ENCODE measurements around the gene EARS2.
"Not testable (repeated sequence)": the region's sequence is repeated elsewhere in the genome, so short reads cannot be mapped to it uniquely, and the experiment has no call there.

The EARS2 gene

DNA sequence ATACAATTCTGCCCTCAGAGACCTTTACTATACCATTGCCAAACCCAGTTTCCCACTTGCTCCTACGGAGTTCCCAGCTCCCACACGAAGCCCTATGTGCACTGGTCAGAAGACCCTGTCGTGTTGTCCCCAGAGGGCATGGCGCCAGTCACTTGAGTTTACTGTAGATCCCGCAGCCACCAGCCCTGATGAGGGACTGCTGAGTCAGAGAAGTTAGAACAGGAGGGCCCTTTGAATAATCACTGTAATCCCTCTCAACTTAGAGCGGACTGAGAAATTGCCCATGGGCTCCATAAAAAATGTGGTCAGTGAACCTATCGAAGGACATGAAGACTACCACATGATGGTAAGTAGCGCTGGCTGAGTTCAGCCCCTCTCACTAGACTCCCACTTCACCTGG is 9.6 kb upstream of the EARS2 start:
- DNase-seq, result no peak

DNA sequence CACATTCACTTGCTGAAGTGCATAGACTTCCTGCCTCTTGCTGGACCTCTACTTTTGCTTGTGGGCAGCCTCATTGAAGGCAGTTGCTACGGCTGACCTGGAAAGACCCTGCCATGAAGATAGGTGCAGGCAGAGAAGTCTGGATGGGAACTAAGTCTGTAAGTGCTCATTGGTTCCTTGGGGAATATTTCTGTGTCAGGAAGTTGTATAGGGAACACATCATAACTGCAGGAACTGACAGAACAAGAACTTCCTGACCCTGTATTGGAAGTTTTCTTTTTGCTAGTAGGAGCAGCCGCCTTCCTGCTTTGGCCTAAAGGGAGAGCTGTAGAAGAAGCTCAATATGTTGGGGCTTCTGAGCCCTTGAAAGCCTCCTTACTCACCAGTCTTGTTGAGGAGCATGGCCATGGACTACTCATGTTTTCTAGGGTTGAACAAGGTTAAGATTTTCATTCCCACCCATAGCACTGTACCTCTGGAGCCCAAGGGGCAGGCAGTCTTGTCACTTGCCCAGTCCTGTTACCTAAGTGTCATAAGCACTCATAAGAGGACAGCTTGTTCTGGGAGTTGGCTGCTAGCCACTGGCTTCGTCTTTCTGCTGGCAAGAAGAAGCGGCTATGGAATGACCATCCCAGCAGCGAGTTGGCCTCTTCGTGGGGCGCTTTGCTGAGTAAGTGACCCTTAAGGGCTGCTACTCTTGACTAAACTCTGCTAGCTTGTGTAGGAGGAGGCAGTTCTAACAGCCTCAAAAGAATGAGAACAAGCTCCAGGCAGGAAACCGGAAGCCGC is 7.6 kb upstream of the EARS2 start:
- no peak for DNase-seq

DNA sequence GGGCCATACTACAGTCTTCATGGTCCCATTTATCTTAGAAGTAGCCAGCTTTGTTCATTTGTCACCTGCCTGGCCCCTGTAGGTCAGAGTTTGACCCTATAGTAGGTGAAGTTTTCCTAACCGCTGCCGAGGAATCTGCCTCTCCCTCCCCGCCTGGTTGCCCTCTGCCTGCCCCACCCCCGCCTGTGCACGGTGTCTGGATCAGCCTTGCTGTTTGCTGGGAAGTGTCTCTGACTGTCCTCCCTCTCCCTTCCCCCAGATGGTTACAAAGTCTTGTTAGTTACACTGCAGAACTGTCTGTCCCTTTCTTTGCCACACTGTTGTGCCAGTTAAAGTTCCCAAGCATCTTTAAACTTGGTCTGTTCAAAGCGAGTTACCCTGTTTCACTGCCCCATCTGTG is 6.0 kb upstream of the EARS2 start:
- no peak for DNase-seq

DNA sequence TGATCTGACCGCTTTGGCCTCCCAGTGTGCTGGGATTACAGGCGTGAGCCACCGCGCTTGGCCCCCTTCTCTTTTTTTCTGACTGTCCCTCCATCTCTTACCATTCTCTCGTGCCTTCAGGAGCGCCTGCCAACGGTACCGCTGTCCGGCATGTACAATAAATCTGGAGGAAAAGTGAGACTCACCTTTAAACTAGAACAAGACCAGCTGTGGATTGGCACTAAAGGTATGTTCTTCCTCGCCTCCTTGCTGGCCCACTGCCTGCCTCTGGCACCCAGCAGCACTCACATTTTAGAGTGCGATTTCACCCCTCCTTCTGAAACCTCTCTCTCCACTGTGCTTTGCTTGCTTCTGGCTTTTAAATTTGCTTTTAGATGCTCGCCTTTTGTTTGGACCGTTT is 5.4 kb upstream of the EARS2 start:
- DNase-seq, result no peak

DNA sequence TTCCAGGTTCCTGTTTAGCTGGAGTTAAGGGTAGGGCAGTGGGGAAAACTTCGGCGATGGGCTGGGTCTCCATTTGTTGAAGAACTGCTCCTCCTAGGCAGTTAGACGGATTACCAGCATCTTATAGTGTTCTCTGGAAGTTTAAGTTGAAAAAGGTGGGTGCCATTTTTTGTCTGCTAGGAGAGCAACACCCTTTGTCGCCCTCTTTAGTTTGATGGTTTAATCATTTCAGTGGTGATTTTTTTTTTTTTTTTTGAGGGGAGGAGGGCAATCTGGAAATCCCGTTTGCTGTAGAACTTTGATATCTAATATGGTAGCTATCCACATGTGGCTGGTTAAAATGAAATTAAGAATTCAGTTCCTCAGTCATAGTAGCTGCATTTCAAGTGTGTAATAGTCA is 4.4 kb upstream of the EARS2 start:
- no peak for DNase-seq

DNA sequence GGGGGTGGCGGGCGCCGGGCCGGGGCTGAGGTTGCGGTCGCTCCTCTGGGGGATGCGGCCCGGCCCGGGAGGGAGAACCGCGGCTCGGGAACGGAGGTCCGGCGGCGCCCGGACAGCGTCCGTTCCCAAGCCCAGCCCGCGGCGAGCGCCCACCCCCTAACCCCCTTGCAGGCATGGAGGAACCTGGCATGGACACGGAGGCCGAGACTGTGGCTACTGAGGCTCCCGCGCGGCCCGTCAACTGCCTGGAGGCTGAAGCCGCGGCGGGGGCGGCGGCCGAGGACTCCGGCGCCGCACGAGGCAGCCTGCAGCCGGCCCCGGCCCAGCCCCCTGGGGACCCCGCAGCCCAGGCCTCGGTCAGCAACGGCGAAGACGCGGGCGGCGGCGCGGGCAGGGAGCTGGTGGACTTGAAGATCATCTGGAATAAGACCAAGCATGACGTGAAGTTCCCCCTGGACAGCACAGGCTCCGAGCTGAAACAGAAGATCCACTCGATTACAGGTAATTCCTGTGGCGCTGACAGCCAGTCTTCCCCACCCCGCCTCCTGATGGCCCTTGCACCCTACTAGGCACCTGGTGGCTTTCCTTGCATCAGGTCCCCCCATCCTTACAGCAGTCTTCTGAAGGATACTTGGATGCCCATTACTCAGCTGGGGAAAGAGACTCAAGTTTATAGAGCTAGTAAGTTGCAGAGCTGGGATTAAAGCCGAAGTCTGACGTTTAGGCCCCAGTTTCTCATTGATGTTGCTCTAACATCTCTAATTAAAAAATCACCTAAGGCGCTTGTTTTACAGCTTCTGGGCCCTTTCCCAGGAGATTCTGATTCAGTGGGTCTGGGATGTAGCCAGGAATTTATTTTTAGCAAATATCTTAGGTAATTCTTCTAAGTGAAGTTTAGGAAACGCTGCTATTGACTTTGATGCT is 891 bp upstream of the EARS2 start:
- DNase-seq, result peak; percentile 59

DNA sequence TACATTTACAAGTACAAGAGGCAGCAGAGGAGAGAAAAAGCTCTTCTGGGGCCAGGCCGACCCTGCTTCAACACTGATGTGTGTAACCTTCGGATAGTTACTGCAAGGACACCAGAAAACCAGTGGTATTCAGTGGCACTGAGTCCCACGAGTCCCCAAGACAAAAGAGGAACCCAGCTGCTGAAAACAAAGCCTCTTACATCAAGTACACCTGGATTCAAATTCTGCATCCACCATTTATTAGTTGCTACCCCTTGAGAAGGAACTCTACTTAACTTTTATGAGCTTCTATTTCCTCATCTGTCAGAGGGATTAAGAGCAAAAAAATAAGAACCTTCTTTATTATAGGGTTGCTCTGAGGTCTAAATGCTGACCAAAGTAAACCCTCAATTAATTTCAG is 2.6 kb downstream of the EARS2 start:
- no peak for DNase-seq

DNA sequence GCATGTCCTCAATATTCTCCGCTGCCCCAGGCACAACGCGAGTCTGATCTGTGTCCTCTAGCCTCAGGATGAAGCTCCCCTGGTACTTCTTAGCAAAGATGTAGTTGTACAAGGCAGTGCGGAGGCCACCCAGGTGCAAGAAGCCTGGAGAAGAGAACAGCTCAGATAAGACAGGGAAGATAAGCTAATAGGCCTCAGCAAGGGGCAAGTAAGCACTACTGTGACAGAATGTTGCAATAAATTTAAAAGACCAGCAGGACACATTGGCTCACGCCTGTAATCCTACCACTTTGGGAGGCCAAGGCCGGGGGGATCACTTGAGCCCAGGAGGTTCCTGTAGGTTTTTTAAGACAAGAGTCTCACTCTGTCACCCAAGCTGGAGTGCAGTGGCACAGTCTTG is 5.0 kb downstream of the EARS2 start:
- DNase-seq, result no peak

DNA sequence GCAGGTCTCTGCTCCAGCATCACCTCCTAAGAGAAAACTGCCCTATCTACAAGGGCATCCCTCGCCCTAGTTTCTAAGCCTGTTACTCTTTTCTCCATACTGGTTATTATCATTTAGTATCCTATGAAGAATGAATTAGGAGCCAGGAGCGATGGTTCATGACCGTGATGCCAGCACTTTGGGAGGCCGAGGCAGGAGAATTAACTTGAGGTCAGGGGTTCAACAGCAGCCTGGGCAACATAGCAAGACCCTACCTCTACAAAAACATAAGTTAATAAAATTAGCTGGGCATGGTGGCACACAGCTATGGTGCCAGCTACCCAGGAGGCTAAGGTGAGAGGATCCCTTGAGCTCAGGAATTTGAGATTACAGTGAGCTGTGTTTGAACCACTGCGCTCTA is 7.2 kb downstream of the EARS2 start:
- DNase-seq, result no peak

DNA sequence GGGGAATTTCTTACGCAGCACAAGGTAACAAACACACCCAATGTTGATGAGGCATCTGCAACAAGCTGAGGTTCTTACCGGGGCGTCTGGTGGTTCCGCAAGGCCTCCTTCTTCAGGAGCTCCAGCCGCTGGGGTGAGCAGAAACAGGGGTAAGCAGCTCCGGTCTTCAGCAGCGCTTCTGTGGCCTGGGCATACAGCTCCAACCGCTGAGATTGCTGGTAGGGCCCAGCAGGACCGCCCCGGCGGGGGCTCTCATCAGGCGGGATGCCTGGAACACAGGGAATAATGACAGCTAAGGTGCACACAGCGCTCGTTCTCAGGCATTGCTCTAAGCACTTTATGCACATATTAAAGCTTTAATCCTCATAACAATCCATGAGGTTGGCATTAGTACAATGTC is 12.7 kb downstream of the EARS2 start:
- DNase-seq, result no peak

DNA sequence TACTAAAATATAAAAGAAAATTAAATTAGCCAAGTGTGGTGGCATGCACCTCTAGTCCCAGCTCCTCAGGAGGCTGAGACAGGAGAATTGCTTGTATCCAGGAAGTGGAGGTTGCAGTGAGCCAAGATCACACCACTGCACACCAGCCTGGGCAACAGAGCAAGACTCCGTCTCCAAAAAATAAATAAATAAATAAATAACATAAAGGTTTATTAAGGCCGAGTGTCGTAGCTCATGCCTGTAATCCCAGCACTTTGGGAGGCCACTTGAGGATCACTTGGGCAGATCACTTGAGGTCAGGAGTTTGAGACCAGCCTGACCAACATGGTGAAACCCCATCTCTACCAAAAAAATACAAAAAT is 16.4 kb downstream of the EARS2 start:
- DNase-seq, result not testable (repeated sequence)

DNA sequence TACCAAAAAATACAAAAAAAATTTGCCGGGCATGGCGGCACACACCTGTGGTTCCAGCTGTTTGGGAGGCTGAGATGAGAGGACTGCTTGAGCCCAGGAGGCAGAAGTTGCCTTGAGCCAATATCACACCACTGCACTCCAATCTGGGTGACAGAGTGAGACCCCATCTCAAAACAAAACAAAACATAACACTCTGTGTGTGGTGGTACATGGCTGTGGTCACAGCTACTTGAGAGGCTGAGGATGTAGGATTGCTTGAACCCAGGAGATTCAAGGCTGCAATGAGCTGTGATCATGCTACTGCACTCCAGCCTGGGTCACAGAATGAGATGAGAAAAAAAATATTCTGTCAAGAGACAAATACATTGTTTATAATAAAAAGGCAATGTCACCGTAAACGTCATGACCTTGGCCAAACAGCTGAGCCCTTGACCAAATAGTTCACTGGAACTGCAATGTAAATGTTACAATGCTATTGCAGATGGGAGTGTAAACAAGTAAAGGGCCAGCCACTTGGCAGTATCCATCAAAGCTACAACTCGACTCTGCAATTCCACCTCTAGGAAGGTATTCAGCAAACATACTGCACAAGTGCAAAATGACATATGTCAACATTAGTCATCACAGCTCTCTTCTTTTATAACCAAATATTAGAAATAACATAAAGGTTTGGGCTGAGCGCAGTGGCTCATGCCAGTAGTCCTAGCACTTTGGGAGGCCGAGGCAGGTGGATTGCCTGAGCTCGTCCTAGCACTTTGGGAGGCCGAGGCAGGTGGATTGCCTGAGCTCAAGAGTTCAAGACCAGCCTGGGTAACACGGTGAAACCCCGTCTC is 16.9 kb downstream of the EARS2 start:
- no peak for DNase-seq

DNA sequence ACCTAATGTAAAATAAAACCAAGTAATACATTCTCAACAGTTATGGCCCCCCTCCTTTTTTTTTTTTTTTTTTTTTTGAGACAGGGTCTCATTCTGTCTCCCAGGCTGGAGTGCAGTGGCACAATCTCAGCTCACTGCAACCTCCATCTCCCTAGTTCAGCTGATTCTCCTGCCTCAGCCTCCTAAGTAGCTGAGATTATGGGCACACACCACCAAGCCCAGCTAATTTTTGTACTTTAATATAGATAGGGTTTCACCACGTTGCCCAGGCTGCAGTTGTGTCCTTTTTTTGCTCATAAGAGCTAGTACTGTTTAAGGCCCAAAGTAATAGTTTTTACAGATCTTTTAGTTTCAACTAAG is 18.3 kb downstream of the EARS2 start:
- no peak for DNase-seq

DNA sequence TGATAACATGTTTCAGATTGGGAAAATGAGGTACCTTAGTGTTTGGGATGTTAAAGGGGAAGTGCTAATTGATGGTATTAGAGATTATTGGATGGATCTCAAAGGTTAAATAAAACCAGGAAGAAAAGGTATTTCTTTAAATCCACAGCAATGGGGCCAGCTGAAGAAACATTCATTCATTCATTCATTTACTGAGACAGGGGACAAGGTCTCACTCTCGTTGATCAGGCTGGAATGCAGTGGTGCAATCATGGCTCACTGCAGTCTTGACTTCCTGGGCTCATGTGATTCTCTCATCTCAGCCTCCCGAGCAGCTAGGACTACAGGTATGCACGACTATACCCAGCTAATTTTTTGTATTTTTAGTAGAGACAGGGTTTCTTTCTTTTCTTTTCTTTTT is 19.8 kb downstream of the EARS2 start:
- DNase-seq, result no peak

DNA sequence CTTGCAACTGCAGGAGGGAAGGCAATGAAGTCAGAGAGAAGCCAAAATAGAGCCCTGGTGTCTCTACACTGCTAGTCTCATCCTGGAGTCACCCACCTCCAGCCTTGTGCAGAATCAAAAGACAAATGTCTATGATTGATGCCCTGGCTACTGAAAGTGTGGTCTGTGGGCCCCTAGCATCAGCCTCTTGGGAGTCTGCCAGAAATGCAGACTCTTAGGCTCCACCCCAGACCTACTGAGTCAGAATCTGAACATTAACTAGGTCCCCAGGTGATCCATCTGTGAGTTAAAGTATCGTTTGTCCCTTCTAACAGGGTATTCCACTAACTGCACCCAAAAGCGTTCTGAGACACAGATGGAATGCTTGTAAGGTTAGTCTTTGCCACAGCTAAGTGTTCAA is 21.2 kb downstream of the EARS2 start:
- DNase-seq, result no peak

DNA sequence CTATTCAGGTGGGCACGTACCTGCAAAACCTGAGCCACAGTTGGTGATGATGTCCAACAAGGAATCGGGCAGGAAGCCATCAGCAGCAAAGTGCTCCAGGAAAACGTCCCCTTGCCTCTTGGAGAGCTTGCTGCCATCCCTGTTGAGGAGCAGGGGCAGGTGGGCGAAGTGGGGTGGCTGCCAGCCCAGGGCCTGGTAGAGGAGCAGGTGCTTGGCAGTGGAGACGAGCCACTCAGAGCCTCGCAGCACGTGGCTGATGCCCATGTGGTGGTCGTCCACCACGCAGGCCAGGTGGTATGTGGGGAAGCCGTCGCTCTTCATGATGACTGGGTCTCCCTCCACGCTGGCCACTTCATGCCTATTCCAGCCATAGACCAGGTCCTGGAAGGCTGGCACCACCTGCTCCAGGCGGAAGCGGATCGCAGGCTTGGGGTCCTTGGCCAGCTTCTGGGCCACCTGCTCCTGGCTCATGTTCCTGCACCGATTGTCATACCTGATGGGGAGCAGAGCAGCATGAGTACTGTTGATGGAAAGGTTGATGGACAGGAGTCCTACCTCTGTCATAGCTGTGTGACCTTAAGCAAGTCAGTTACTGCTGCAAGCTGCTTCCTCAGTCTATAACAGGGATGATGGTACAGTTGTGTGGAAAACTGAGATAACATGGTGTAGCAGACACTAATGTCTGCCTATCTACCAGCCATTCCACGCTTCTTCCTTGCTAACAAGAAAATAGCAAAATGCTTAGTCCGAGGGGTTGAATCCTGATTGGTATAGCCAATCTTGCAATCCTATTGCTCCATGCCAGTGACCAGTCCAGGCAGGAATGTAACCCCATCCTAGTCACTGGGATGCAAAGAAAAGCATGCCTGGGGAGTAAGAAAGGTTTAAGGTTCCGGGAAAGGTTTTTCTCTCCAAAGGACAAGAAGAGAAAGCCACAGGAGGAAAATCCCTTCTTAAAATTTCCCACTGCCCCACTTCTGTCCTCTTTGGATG is 22.0 kb downstream of the EARS2 start:
- no peak for DNase-seq

DNA sequence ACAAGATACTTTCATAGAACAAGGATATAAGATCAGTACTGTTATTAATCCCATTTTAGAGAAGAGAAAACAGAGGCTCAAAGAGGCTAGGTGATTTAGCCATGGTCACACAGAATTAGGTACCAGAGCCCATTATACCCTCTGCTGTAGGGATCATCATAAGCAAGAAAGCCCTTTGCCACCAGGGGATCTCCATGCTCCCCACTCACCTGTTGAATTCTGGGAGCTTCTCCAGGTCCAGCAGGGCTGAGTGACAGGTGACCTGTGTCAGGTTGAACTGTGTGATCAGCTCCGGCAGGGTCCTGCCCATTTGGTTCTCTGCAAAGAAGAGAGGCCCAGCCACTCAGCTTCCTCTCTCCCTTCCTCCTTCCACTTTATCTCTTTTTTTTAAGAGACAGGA is 24.7 kb downstream of the EARS2 start:
- no peak for DNase-seq

DNA sequence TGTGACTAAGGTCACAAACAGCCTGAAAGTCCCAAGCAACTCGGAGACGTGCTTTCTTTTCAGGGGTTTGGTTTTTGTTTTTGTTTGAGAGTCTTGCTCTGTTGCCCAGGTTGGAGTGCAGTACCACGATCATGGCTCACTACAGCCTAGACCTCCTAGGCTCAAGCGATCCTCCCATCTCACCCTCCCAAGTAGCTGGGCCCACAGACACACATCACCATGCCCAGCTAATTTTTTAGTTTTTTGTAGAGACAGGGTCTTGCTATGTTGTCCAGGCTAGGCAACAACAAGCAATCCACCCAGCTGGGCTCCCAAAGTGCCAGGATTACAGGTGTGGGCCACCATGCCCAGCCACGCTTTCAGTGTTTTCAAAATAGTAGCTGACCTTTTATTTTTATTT is 27.1 kb downstream of the EARS2 start:
- DNase-seq, result no peak

DNA sequence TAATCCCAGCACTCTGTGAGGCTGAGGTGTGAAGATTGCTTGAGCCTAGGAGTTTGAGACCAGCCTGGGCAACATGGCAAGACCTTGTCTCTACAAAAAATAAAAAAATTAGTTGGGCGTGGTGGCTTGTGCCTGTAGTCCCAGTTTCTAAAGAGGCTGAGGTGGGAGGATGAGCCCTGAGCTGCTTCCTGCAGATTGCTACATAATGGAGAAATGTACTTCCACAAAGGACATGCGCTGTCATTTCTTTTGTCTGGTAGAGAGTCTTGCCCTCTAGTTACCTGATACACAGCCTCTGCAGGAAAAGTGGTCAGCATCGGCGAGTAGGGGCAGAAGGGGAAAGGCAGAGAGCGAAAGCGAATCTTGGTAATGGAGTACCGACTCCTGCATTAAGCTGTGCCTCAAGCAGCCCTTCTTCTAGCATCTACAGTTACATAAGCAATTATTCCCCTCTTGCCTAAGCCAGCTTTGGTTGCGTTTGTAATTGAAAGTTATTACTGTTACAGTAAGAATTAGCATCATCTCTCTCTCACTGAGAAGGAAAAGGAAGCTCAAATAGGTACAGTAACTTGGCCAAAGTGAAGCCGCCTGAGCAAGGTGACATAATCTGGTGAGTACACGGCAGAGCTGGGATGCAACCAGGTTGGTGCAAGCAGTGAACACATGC is 28.4 kb downstream of the EARS2 start:
- DNase-seq, result no peak

DNA sequence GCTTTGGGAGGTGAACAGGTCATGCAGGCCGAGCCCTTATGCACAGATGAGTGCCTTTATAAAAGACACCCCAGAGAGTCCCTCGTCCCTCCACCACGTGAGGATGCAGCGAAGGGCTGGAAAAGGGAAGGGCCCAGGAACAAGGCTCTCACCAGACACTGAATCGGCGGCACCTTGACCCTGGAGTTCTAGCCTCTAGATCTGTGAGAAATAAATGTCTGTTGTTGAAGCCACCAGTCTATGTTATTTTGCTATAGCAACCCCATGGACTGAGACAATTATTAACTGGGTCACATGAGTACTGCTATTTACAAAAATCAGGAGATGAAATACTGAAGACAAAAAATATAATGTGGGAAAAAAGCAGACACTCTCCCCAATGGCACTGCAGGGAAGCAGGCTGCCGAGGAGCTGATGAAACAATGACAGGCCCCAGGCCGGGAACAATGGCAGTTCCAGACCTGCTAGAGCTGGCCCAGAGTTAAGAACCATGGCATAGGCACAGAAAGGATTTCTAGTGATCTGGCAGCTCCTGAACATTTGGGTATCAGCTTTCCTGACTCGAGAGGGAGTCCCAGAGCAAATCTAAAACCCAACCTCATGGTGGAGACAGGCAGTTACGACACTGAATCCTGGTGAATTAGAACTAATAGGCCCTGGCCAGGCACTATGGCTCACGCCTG is 29.0 kb downstream of the EARS2 start:
- DNase-seq, result no peak

DNA sequence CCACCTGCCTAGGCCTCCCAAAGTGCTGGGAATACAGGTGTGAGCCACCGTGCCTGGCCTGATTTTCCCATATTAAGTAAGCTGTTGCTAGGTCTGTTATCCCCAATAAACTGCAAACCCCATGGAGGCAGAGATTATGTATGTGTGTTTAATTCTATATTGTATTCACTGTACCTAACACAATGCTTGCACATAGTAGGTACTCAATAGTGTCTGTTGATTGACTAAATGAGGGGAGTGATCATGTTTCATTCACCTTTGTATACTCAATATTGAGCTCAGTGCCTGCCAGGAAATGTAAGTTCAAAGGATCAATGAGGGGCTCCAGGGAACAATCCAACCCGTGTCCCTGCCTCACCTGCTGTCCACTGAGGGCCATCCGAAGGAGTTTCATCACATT is 32.3 kb downstream of the EARS2 start:
- DNase-seq, result no peak
